ENCODE measurements around the gene PLEKHM2. TPM values are rescaled to one million over a fixed set of nuclear protein-coding genes. Genes with fewer than 3 reads are reported as not detected.

Gene PLEKHM2
- polyA plus RNA-seq, 1 donor = 41.7 TPM

- peak; percentile 44 for DNase-seq
These were observed 74.3 kb downstream of the PLEKHM2 start, which contains the start of gene FBLIM1 for GRCh38 chr1:15758343-15758931. FBLIM1 (plus strand) TSS chr1:15758795; CDS start chr1:15764984, 6,189 bp downstream.

GRCh38 chr1:15758953-15759661 is 75.0 kb downstream of the PLEKHM2 start:
- DNase-seq = no peak

DNA sequence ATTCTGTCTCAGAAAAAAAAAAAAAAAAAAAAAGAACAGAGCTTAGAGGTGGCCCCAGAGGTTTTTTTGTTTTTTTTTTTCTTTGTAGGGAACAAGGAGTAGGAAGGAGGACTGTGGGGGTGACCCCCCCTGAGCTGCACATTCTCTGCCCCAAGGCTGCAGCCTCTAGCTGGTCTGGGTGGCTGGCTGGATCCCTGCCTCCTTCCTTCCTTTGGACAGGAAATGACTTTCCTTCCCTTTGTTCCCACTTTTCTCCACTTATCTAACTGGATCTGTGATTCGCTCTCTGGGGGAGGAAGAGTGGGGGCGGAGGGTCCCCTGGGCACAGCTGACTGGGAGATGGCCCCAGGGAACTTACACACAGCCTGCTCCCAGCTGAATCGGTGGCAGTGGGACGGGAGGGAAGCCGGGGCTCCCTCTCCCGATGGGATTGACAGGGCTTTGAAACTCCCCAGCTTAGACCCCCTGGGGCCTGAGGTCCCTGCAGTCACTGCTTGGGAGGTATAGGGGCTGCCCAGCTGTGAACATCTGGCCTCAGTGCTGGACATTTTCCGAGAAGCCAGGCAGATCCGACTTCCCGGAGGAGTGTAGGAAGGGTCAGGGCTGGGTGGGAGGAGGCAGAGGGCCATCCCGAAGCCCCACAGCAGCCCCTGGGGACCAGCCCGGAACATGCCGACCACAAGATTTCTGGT is 76.5 kb downstream of the PLEKHM2 start:
- peak; percentile 59 for DNase-seq

GRCh38 chr1:15761366-15762128 is 77.4 kb downstream of the PLEKHM2 start:
- DNase-seq = no peak

DNA sequence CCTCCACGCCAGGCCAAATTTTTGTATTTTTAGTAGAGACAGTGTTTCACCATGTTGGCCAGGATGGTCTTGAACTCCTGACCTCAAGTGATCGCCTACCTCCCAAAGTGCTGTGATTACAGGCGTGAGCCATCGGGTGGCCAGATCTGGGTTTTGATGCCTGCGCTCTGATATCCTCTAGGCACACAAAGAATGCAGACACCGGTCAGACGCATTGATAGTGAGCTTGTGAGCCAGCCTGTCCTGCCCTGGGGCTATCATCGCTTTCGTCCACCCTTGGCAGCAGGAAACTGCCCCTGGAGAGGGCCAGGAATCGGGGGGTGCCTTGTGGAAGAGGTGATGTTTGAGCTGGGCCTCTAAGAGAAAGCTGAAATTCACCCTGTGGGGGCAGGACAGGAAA is 78.4 kb downstream of the PLEKHM2 start:
- no peak for DNase-seq

- no peak for DNase-seq
These were observed 80.2 kb downstream of the PLEKHM2 start for GRCh38 chr1:15764269-15764764.

GRCh38 chr1:15764890-15765289 is 80.8 kb downstream of the PLEKHM2 start:
- DNase-seq = no peak

GRCh38 chr1:15765495-15766194 is 81.5 kb downstream of the PLEKHM2 start:
- no peak for DNase-seq

DNA sequence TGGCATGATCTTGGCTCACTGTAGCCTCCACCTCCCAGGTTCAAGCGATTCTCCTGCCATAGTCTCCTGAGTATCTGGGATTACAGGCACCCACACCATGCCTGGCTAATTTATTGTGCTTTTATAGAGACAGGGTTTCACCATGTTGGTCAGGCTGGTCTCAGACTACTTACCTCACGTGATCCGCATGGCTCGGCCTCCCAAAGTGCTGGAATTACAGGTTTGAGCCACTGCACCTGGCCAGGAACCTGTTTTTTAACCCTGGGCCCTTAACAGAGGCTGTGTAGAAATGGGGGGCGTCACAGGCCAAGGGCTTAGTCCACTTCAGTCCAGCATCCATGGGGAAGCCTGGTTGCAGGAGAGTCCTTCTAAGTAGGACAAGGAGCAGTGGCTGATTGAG is 83.8 kb downstream of the PLEKHM2 start:
- DNase-seq = no peak

- no peak for DNase-seq
These were observed 84.3 kb downstream of the PLEKHM2 start for GRCh38 chr1:15768388-15768787.

DNA sequence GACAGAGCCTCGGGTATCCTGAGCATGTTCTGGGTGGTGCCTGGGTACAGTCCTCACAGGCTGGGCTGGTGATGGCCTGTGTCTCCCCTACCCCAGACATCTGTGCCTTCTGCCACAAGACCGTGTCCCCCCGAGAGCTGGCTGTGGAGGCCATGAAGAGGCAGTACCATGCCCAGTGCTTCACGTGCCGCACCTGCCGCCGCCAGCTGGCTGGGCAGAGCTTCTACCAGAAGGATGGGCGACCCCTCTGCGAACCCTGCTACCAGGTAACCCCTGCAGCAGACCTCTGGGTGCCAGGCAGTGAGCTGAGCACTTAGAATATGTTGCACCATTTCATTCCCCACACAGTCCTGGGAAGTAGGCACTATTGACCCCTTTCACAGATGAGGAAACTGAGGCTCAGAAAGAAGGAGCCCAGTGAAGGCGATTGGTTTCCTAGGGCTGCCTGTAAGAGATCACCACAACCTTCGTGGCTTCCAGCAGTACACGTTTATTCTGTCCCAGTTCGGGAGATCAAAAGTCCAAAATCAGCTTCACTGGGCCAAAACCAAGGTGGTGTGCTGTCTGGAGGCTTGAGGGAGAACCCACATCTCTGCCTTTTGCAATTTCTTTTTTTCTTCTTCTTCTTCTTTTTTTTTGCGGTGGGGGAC is 86.3 kb downstream of the PLEKHM2 start:
- no peak for DNase-seq

GRCh38 chr1:15771836-15772515 is 87.9 kb downstream of the PLEKHM2 start:
- no peak for DNase-seq

- no peak for DNase-seq
These were observed 91.6 kb downstream of the PLEKHM2 start for GRCh38 chr1:15775706-15776105.

- DNase-seq = no peak
These were observed 94.0 kb downstream of the PLEKHM2 start for GRCh38 chr1:15777909-15778707.

Other genes starting within 250 kb of the PLEKHM2 start
- 0.22 TPM for gene CTRC, start 245.9 kb upstream of the PLEKHM2 start, polyA plus RNA-seq (ENCODE audit: insufficient read length)
- 0.70 TPM for gene CELA2A, start 227.6 kb upstream of the PLEKHM2 start, polyA plus RNA-seq (ENCODE audit: insufficient read length)
- 0.43 TPM for gene CELA2B, start 208.2 kb upstream of the PLEKHM2 start, polyA plus RNA-seq (ENCODE audit: insufficient read length)
- gene CASP9, start 160.1 kb upstream of the PLEKHM2 start, polyA plus RNA-seq (ENCODE audit: insufficient read length) = 31.0 TPM
- 36.6 TPM for gene DNAJC16, start 157.5 kb upstream of the PLEKHM2 start, polyA plus RNA-seq (ENCODE audit: insufficient read length)
- 35.3 TPM for gene AGMAT, start 99.3 kb upstream of the PLEKHM2 start, polyA plus RNA-seq (ENCODE audit: insufficient read length)
- 28.1 TPM for gene DDI2, start 66.9 kb upstream of the PLEKHM2 start, polyA plus RNA-seq (ENCODE audit: insufficient read length)
- gene SLC25A34, start 51.9 kb downstream of the PLEKHM2 start, polyA plus RNA-seq (ENCODE audit: insufficient read length) = 3.9 TPM
- gene TMEM82, start 58.2 kb downstream of the PLEKHM2 start, polyA plus RNA-seq (ENCODE audit: insufficient read length) = 3.2 TPM
- 49.5 TPM for gene FBLIM1, start 74.5 kb downstream of the PLEKHM2 start, polyA plus RNA-seq (ENCODE audit: insufficient read length)
- gene UQCRHL, start 123.3 kb downstream of the PLEKHM2 start, polyA plus RNA-seq (ENCODE audit: insufficient read length) = 3.1 TPM
- gene SPEN, start 163.4 kb downstream of the PLEKHM2 start, polyA plus RNA-seq (ENCODE audit: insufficient read length) = 68.7 TPM

All from left kidney (tissue), 2 donors.